Measurements from ENCODE around the gene TMEFF1.

GRCh38 chr9:100549048-100549447 lies 76.1 kb downstream of the TMEFF1 start:
- no peak for TF ChIP-seq CTCF (IDR thresholded peaks at IDR 0.05; ENCODE audit: low read depth, low read length, poor library complexity, severe bottlenecking)
- TF ChIP-seq EZH2phosphoT487 (IDR thresholded peaks at IDR 0.05; ENCODE audit: borderline replicate concordance, low read length), result no peak
